HG03460 (cell line): ENCODE measurements around the gene DAPK1.

ENCODE experiments used
- ATAC-seq: cut with Tn5 transposase; IDR thresholded peaks from one replicate; pipeline ENCODE4 v1.9.1; 2021; ENCODE audit not compliant: unreplicated experiment

DAPK1 gene

GRCh38 chr9:87497604-87498045, at the start of gene DAPK1:
Gene DAPK1, plus strand, starts transcription at chr9:87497867. Its CDS starts 1,211 bp downstream, at chr9:87499078.
- ATAC-seq = peak; percentile 35

- no peak for ATAC-seq
Measured at GRCh38 chr9:87451149-87451548, 46.5 kb upstream of the DAPK1 start.

- no peak for ATAC-seq
Measured at GRCh38 chr9:87455407-87455806, 42.3 kb upstream of the DAPK1 start.

- ATAC-seq = no peak
Measured at GRCh38 chr9:87461256-87461655, 36.4 kb upstream of the DAPK1 start.

- peak; percentile 56 for ATAC-seq
Measured at GRCh38 chr9:87464110-87464991, 33.3 kb upstream of the DAPK1 start.

GRCh38 chr9:87464992-87465378, 32.7 kb upstream of the DAPK1 start:
- no peak for ATAC-seq

- no peak for ATAC-seq
Measured at GRCh38 chr9:87465816-87466215, 31.9 kb upstream of the DAPK1 start.

GRCh38 chr9:87467187-87467586, 30.5 kb upstream of the DAPK1 start:
- no peak for ATAC-seq

- no peak for ATAC-seq
Measured at GRCh38 chr9:87469793-87470465, 27.7 kb upstream of the DAPK1 start.

GRCh38 chr9:87471746-87472145, 25.9 kb upstream of the DAPK1 start:
- no peak for ATAC-seq

GRCh38 chr9:87475463-87475862, 22.2 kb upstream of the DAPK1 start:
- no peak for ATAC-seq

- ATAC-seq = no peak
Measured at GRCh38 chr9:87478226-87478992, 19.3 kb upstream of the DAPK1 start.

GRCh38 chr9:87479801-87480201, 17.9 kb upstream of the DAPK1 start:
- peak; percentile 89 for ATAC-seq

- no peak for ATAC-seq
Measured at GRCh38 chr9:87481890-87482855, 15.5 kb upstream of the DAPK1 start.

- no peak for ATAC-seq
Measured at GRCh38 chr9:87490225-87490624, 7.4 kb upstream of the DAPK1 start.

GRCh38 chr9:87490907-87491306, 6.8 kb upstream of the DAPK1 start:
- ATAC-seq = no peak

- ATAC-seq = no peak
Measured at GRCh38 chr9:87491523-87491922, 6.1 kb upstream of the DAPK1 start.

GRCh38 chr9:87492642-87493041, 5.0 kb upstream of the DAPK1 start:
- ATAC-seq = no peak

- no peak for ATAC-seq
Measured at GRCh38 chr9:87494970-87495471, 2.6 kb upstream of the DAPK1 start.

- no peak for ATAC-seq
Measured at GRCh38 chr9:87497080-87497603, 525 bp upstream of the DAPK1 start.
